HG03060 (cell line): ENCODE results near the gene RTN4IP1.
"Not testable (repeated sequence)": the region's sequence is repeated elsewhere in the genome, so short reads cannot be mapped to it uniquely, and the experiment has no call there.

Experiments used
- ATAC-seq: cut with Tn5 transposase; IDR thresholded peaks from one replicate; pipeline ENCODE4 v1.9.1; 2021; ENCODE audit warnings: low read depth, moderate number of reproducible peaks; ENCODE audit not compliant: unreplicated experiment

The RTN4IP1 gene

GRCh38 chr6:106549521-106549920 lies 79.8 kb downstream of the RTN4IP1 start:
- no peak for ATAC-seq

GRCh38 chr6:106548926-106549455 lies 80.3 kb downstream of the RTN4IP1 start:
- not testable (repeated sequence) for ATAC-seq

GRCh38 chr6:106547601-106548453 lies 81.5 kb downstream of the RTN4IP1 start:
- no peak for ATAC-seq

- ATAC-seq = no peak
These were observed 82.4 kb downstream of the RTN4IP1 start for GRCh38 chr6:106546691-106547414.

- ATAC-seq = no peak
These were observed 83.0 kb downstream of the RTN4IP1 start for GRCh38 chr6:106546261-106546690.

GRCh38 chr6:106540907-106541306 lies 88.4 kb downstream of the RTN4IP1 start:
- ATAC-seq = no peak

GRCh38 chr6:106540432-106540831 lies 88.9 kb downstream of the RTN4IP1 start:
- no peak for ATAC-seq

- ATAC-seq = no peak
These were observed 89.4 kb downstream of the RTN4IP1 start for GRCh38 chr6:106539936-106540335.

GRCh38 chr6:106538145-106538544 lies 91.2 kb downstream of the RTN4IP1 start:
- ATAC-seq = no peak

- ATAC-seq = no peak
These were observed 91.6 kb downstream of the RTN4IP1 start for GRCh38 chr6:106537662-106538061.

- ATAC-seq = no peak
These were observed 92.4 kb downstream of the RTN4IP1 start for GRCh38 chr6:106536851-106537250.

- no peak for ATAC-seq
These were observed 92.9 kb downstream of the RTN4IP1 start for GRCh38 chr6:106536357-106536756.

GRCh38 chr6:106535012-106535411 lies 94.3 kb downstream of the RTN4IP1 start:
- no peak for ATAC-seq

- ATAC-seq = no peak
These were observed 94.7 kb downstream of the RTN4IP1 start for GRCh38 chr6:106534564-106534982.

- ATAC-seq = no peak
These were observed 95.3 kb downstream of the RTN4IP1 start for GRCh38 chr6:106534004-106534403.

GRCh38 chr6:106533054-106533453 lies 96.2 kb downstream of the RTN4IP1 start:
- no peak for ATAC-seq

GRCh38 chr6:106530502-106530901 lies 98.8 kb downstream of the RTN4IP1 start:
- ATAC-seq = no peak

GRCh38 chr6:106530026-106530425 lies 99.3 kb downstream of the RTN4IP1 start:
- ATAC-seq = no peak

- ATAC-seq = no peak
These were observed 99.9 kb downstream of the RTN4IP1 start for GRCh38 chr6:106529438-106529837.

- no peak for ATAC-seq
These were observed 100.8 kb downstream of the RTN4IP1 start for GRCh38 chr6:106528521-106528920.

- ATAC-seq = no peak
These were observed 101.3 kb downstream of the RTN4IP1 start for GRCh38 chr6:106527979-106528378.
